ENCODE measurements around the gene RPL7A. TPM values are rescaled to one million over a fixed set of nuclear protein-coding genes. Genes with fewer than 3 reads are reported as not detected.

RPL7A gene
- total RNA-seq, 2 experiments from 2014 or later, result 2,867 to 2,961 TPM

GRCh38 chr9:133371261-133371711 is 23.3 kb downstream of the RPL7A start:
- Histone ChIP-seq H3K27ac (ENCODE audit: low read depth, low read length, poor library complexity, severe bottlenecking) (peak overlapping the region; percentile 38), H3K4me1 (ENCODE audit: insufficient read depth, low read length, poor library complexity, severe bottlenecking) (peaks cover 31% of the 10 kb centered on the region), H3K4me2 (ENCODE audit: low read length) (peak overlapping the region; percentile 39), H3K36me3 (ENCODE audit: insufficient read depth, low read length) (peaks cover 69% of the 10 kb centered on the region), H4K20me1 (ENCODE audit: insufficient read depth, low read length) (peaks cover 22% of the 10 kb centered on the region), H2AFZ (ENCODE audit: low read length) (no peak overlapping the region), H3K9me3 (ENCODE audit: low read length) (no peaks in the 10 kb centered on the region), H3K9me2 (ENCODE audit: insufficient read depth, low read length) (no peaks in the 10 kb centered on the region), H3K4me3 (ENCODE audit: low read depth, low read length, poor library complexity, severe bottlenecking) (no peak overlapping the region), H3K79me2 (ENCODE audit: insufficient read depth, low read depth, low read length) (peaks cover 76% of the 10 kb centered on the region)
- no TSS peak for BruUV-seq (replicated peaks)
- ChIA-PET CTCF (ENCODE audit: unreplicated experiment) (no interaction called here), POLR2A (no interaction called here)
- intact Hi-C loops (cut with micrococcal nuclease; ENCODE audit: unreplicated experiment), result no loop called here
- TF ChIP-seq CTCF (conservative IDR thresholded peaks at IDR 0.05; ENCODE audit: low read length), result no peak; the same call in 1 of the 2 replicates
- no peak for TF ChIP-seq EZH2phosphoT487 (IDR thresholded peaks at IDR 0.05; ENCODE audit: borderline replicate concordance, low read depth, low read length)
- DNase-seq (ENCODE audit: low spot score), result no peak

GRCh38 chr9:133372144-133372543 is 24.1 kb downstream of the RPL7A start:
- H3K4me3 ChIP-seq (ENCODE audit: low read depth, low read length, poor library complexity, severe bottlenecking), result no peak overlapping the region
- H3K9me2 ChIP-seq (ENCODE audit: insufficient read depth, low read length), result no peaks in the 10 kb centered on the region
- peaks cover 36% of the 10 kb centered on the region for H3K4me1 ChIP-seq (ENCODE audit: insufficient read depth, low read length, poor library complexity, severe bottlenecking)
- H3K9me3 ChIP-seq (ENCODE audit: low read length), result no peaks in the 10 kb centered on the region
- no peak overlapping the region for H3K27ac ChIP-seq (ENCODE audit: low read depth, low read length, poor library complexity, severe bottlenecking)
- H3K36me3 ChIP-seq (ENCODE audit: insufficient read depth, low read length), result peaks cover 60% of the 10 kb centered on the region
- intact Hi-C loops (cut with micrococcal nuclease; ENCODE audit: unreplicated experiment), result no loop called here
- peaks cover 76% of the 10 kb centered on the region for H3K79me2 ChIP-seq (ENCODE audit: insufficient read depth, low read depth, low read length)
- no TSS peak for BruUV-seq (replicated peaks)
- H3K4me2 ChIP-seq (ENCODE audit: low read length), result peak overlapping the region; percentile 39; the same call in 1 of the 2 replicates
- CTCF ChIA-PET (ENCODE audit: unreplicated experiment), result no interaction called here
- H2AFZ ChIP-seq (ENCODE audit: low read length), result no peak overlapping the region
- peaks cover 22% of the 10 kb centered on the region for H4K20me1 ChIP-seq (ENCODE audit: insufficient read depth, low read length)
- DNase-seq (ENCODE audit: low spot score), result no peak
- POLR2A ChIA-PET, result no interaction called here
- no peak for TF ChIP-seq CTCF (conservative IDR thresholded peaks at IDR 0.05; ENCODE audit: low read length)

GRCh38 chr9:133374612-133375115 is 26.6 kb downstream of the RPL7A start:
- H3K27ac ChIP-seq (ENCODE audit: low read depth, low read length, poor library complexity, severe bottlenecking), result peak overlapping the region; percentile 67
- POLR2A ChIA-PET, result interaction anchor here (1.0 to 1.4 kb wide), 2 partner anchors 21 to 105 kb away, joined by 4 to 5 read pairs; no protein-coding TSS in a partner anchor
- peaks cover 62% of the 10 kb centered on the region for H3K79me2 ChIP-seq (ENCODE audit: insufficient read depth, low read depth, low read length)
- peaks cover 36% of the 10 kb centered on the region for H3K4me1 ChIP-seq (ENCODE audit: insufficient read depth, low read length, poor library complexity, severe bottlenecking)
- no peaks in the 10 kb centered on the region for H3K9me2 ChIP-seq (ENCODE audit: insufficient read depth, low read length)
- no peak for DNase-seq (ENCODE audit: low spot score)
- CTCF ChIA-PET (ENCODE audit: unreplicated experiment), result interaction anchor here (1.0 kb wide), 1 partner anchor 18 kb away, joined by 3 read pairs; no protein-coding TSS in a partner anchor
- H3K4me3 ChIP-seq (ENCODE audit: low read depth, low read length, poor library complexity, severe bottlenecking), result peak overlapping the region; percentile 91
- H4K20me1 ChIP-seq (ENCODE audit: insufficient read depth, low read length), result peaks cover 22% of the 10 kb centered on the region
- H3K36me3 ChIP-seq (ENCODE audit: insufficient read depth, low read length), result peaks cover 40% of the 10 kb centered on the region
- TF ChIP-seq CTCF (conservative IDR thresholded peaks at IDR 0.05; ENCODE audit: low read length), result no peak
- TF ChIP-seq EZH2phosphoT487 (IDR thresholded peaks at IDR 0.05; ENCODE audit: borderline replicate concordance, low read depth, low read length), result no peak
- peak overlapping the region; percentile 94 for H3K4me2 ChIP-seq (ENCODE audit: low read length)
- BruUV-seq (replicated peaks), result no TSS peak
- intact Hi-C loops (cut with micrococcal nuclease; ENCODE audit: unreplicated experiment), result loop anchor here (2.0 kb wide), 1 partner anchor 38 kb away; the partner anchor contains the start of gene SURF6
- H2AFZ ChIP-seq (ENCODE audit: low read length), result no peak overlapping the region
- no peaks in the 10 kb centered on the region for H3K9me3 ChIP-seq (ENCODE audit: low read length)

Measured in OCI-LY7 (cell line).